A549 treated with CORT108297 at 1 μM for 4 hours (cell line): ENCODE data around the gene SDHAF4. TPM values are rescaled to one million over a fixed set of nuclear protein-coding genes. Genes with fewer than 3 reads are reported as not detected.

Experiments
- total RNA-seq: library from RNA; stranded (reverse); fragments of 200-300 nt; extraction: Qiagen RNA extraction; gene quantifications from 5 replicates; pipeline ENCODE4 v1.2.3, GENCODE V29; 2022

The SDHAF4 gene
- 3.7 to 6.5 TPM (median 5.2 TPM) in 5 replicates for total RNA-seq

DNA sequence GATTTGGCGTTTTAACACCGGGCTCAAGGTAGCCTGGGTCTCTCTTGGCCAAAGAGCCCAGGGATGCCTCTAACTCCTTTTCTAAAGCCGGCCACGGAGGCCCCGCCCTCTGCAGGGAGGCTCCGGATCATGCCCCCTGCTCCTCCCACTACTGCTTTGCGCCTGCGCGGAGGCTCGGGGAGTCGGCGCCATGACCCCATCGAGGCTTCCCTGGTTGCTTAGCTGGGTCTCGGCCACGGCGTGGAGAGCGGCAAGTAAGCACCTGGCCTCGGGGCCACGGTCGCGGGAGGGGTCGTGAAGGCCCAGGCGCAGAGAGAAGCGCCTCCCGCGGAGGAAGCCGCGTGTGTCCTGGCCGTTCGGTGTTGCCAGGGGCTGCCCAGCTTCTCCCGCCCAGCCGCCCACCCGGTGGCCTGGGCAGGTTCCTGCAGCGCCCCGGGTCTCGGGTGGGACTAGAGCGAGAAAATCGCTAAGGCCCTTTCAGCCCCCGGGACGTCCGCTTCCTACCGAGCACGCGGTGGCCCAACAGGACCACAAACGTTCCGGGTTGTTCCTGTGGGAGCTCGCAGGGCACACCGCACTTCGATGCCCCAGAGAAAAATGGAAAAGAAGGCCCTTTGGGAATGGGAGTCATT lies at the start of gene SDHAF4:
Gene SDHAF4, plus strand, starts transcription at position 180 of the 632 bp plus-strand sequence. Its CDS starts 11 bp downstream, at position 191.

Other genes starting within 250 kb of the SDHAF4 start
- gene FAM135A, start 153.4 kb upstream of the SDHAF4 start, total RNA-seq: 9.6 to 12.3 TPM (median 10.7 TPM) in 5 replicates
- gene SMAP1, start 101.0 kb downstream of the SDHAF4 start, total RNA-seq: 16.5 to 18.2 TPM (median 16.8 TPM) in 5 replicates